MCF 10A (cell line): Measurements from ENCODE around the gene ANKRD34A. TPM values are rescaled to one million over a fixed set of nuclear protein-coding genes. Genes with fewer than 3 reads are reported as not detected.

Experiments used
- Bru-seq: library from RNA; stranded (reverse); fragments of 400-500 nt; gene quantifications from one replicate; lab custom pipeline; 2021; lab: Mats Ljungman, UMichigan
- BruChase-seq, 2 experiments: library from RNA; stranded (reverse); fragments of 400-500 nt; gene quantifications; one replicate each; lab custom pipeline; 2021; lab: Mats Ljungman, UMichigan
- BruUV-seq: library from RNA; stranded (reverse); fragments of 400-500 nt; replicated peaks from 2 replicates; lab custom pipeline; 2021; lab: Mats Ljungman, UMichigan
- CTCF ChIA-PET: fragments of 300-600 bp; sonication (Branson Sonifier 250); formaldehyde crosslinking; extraction: SDS; loops from one replicate; lab custom pipeline; 2021; ENCODE audit warnings: antibody characterized with exemption, inconsistent platforms; lab: Yijun Ruan, JAX
- POLR2A ChIA-PET: fragments of 300-600, 350-650 bp; sonication (Branson Sonifier 250); formaldehyde crosslinking; extraction: SDS; loops from one replicate; lab custom pipeline; 2020; ENCODE audit warnings: antibody characterized with exemption, inconsistent platforms; lab: Yijun Ruan, JAX
- DNase-seq: peaks from one replicate; pipeline ENCODE4 v3.0.0-alpha.2; 2018; ENCODE audit not compliant: unreplicated experiment
- H3K27ac Mint-ChIP-seq: one replicate; pipeline ENCODE4 v1.8.0; 2022; ENCODE audit warnings: mild to moderate bottlenecking, low read depth, mixed read lengths; ENCODE audit not compliant: unreplicated experiment
- H3K27me3 Mint-ChIP-seq: one replicate; pipeline ENCODE4 v1.8.0; 2022; ENCODE audit warnings: mixed read lengths; ENCODE audit not compliant: insufficient read depth, unreplicated experiment
- H3K36me3 Mint-ChIP-seq: one replicate; pipeline ENCODE4 v1.8.0; 2022; ENCODE audit warnings: mild to moderate bottlenecking, moderate library complexity, mixed read lengths; ENCODE audit not compliant: insufficient read depth, unreplicated experiment
- H3K4me1 Mint-ChIP-seq: one replicate; pipeline ENCODE4 v1.8.0; 2022; ENCODE audit warnings: mixed read lengths; ENCODE audit not compliant: insufficient read depth, unreplicated experiment
- H3K4me3 Mint-ChIP-seq: one replicate; pipeline ENCODE4 v1.8.0; 2022; ENCODE audit warnings: mild to moderate bottlenecking, moderate library complexity, mixed read lengths; ENCODE audit not compliant: unreplicated experiment
- H3K9me3 Mint-ChIP-seq: one replicate; pipeline ENCODE4 v1.8.0; 2022; ENCODE audit warnings: mixed read lengths; ENCODE audit not compliant: unreplicated experiment
- CTCF ChIP-seq: fragments of 200-600 bp; IDR thresholded peaks from one replicate; pipeline ENCODE4 v1.8.0; 2022; ENCODE audit warnings: antibody characterized with exemption, mild to moderate bottlenecking; ENCODE audit not compliant: unreplicated experiment
- intact Hi-C: fragments of 100-400 bp; cut with micrococcal nuclease; formaldehyde crosslinking; loops from 2 replicates; pipeline ENCODE4 v1.14.1; 2022
- long read RNA-seq: library from polyadenylated mRNA; stranded (forward); transcript quantifications from one replicate; pipeline ENCODE4 v2.0.0, GENCODE V29; 2022
- total RNA-seq: library from RNA; stranded (reverse); gene quantifications from 2 replicates; pipeline ENCODE4 v1.2.3, GENCODE V29; 2022

Gene ANKRD34A
- total RNA-seq (2.6 and 3.1 TPM in 2 replicates), Bru-seq, nascent RNA (percentile 41 among the genes with signal in this experiment), BruChase-seq, experiment 1, labeled RNA remaining after a 6-hour chase (percentile 59 among the genes with signal in this experiment), BruChase-seq, experiment 2, labeled RNA remaining after a 2-hour chase (percentile 42 among the genes with signal in this experiment)
- long read RNA-seq, partial matches to known transcripts = 0 of 3 reads
- long read RNA-seq, other reads (novel, unspliced or antisense) = 3 of 3 reads

GRCh38 chr1:145964328-145965118 is at the start of gene ANKRD34A, which contains the start of gene POLR3GL:
TSS of gene ANKRD34A (minus strand) at chr1:145964575. CDS start at chr1:145961759, 2,816 bp downstream.
TSS of gene POLR3GL (plus strand) at chr1:145964690. CDS start at chr1:145974866, 10,176 bp downstream.
- Mint-ChIP-seq H3K27me3 (no peaks in the 10 kb centered on the region), H3K36me3 (peaks cover 5% of the 10 kb centered on the region), H3K27ac (peak within 1 kb of the TSS; percentile 96), H3K9me3 (no peaks in the 10 kb centered on the region), H3K4me3 (peak within 1 kb of the TSS; percentile 92), H3K4me1 (peaks cover 39% of the 10 kb centered on the region)
- peak; percentile 98 for DNase-seq
- no peak for TF ChIP-seq CTCF
- intact Hi-C loops = loop anchor here (1.0 to 5.0 kb wide), 2 partner anchors 15 to 57 kb away; no protein-coding TSS in a partner anchor
- CTCF ChIA-PET = interaction anchor here (0.6 to 9.1 kb wide), 20 partner anchors 9 to 118 kb away, joined by 3 to 145 read pairs (median 4); partner anchors contain the start of genes ITGA10, NUDT17, PIAS3 and RBM8A
- TSS peak; percentile 81 for BruUV-seq
- POLR2A ChIA-PET = interaction anchor here (0.8 to 7.9 kb wide), 38 partner anchors 8 to 1413 kb away, joined by 3 to 226 read pairs (median 10); partner anchors contain the start of genes ANKRD35, HJV, ITGA10 and LIX1L

- POLR2A ChIA-PET = interaction anchor here (1.1 to 28.8 kb wide), 4 partner anchors 27 to 155 kb away, joined by 3 to 1309 read pairs (median 8); partner anchors contain the start of genes PIAS3 and TXNIP
- Mint-ChIP-seq H3K36me3 (no peaks in the 10 kb centered on the region), H3K9me3 (no peaks in the 10 kb centered on the region), H3K4me1 (peaks cover 9% of the 10 kb centered on the region), H3K27me3 (peaks cover 4% of the 10 kb centered on the region), H3K27ac (no peak overlapping the region), H3K4me3 (no peak overlapping the region)
- CTCF ChIA-PET = interaction anchor here (0.6 to 23.4 kb wide), 13 partner anchors 9 to 293 kb away, joined by 3 to 773 read pairs (median 4); partner anchors contain the start of genes NUDT17, RBM8A and TXNIP
- intact Hi-C loops = loop anchor here (1.0 to 5.0 kb wide), 4 partner anchors 36 to 169 kb away; partner anchors contain the start of gene PIAS3
- BruUV-seq = no TSS peak
- no peak for TF ChIP-seq CTCF
- no peak for DNase-seq
These were observed 49.2 kb upstream of the ANKRD34A start for GRCh38 chr1:146013559-146013922.

- Mint-ChIP-seq H3K27ac (no peak overlapping the region), H3K4me1 (peaks cover 9% of the 10 kb centered on the region), H3K36me3 (no peaks in the 10 kb centered on the region), H3K9me3 (no peaks in the 10 kb centered on the region), H3K27me3 (no peaks in the 10 kb centered on the region), H3K4me3 (no peak overlapping the region)
- BruUV-seq = no TSS peak
- ChIA-PET CTCF (interaction anchor here (0.6 to 23.4 kb wide), 25 partner anchors 8 to 292 kb away, joined by 3 to 773 read pairs (median 5); partner anchors contain the start of genes ANKRD34A, NUDT17, PIAS3 and POLR3GL), POLR2A (interaction anchor here (1.1 to 28.8 kb wide), 6 partner anchors 23 to 168 kb away, joined by 3 to 1309 read pairs (median 8); partner anchors contain the start of genes NUDT17, PIAS3 and TXNIP)
- DNase-seq = peak; percentile 87
- TF ChIP-seq CTCF = peak; percentile 89
- intact Hi-C loops = loop anchor here (1.0 to 5.0 kb wide), 4 partner anchors 36 to 169 kb away; partner anchors contain the start of gene PIAS3
These were observed 48.6 kb upstream of the ANKRD34A start for GRCh38 chr1:146012703-146013558.
